Measurements from ENCODE around the gene GRM1.

The GRM1 gene

DNA sequence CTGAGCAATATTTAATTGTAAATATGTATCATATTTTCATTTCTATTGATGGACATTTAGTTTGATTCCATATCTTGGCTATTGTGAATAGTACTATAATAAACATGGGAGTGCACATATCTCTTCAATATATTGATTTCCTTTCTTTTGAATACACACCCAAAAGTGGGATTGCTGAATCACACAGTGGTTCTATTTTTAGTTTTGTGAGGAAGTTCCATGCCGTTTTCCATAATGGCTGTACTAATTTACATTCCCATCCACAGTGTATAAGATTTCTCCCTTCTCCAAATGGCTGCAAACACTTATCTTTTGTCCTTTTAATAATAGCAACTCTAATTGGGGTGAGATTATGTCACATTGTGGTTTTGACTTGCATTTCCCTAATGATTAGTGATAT lies 428.0 kb downstream of the GRM1 start:
- DNase-seq (ENCODE audit: low read depth in 2 of 2), result no peak

DNA sequence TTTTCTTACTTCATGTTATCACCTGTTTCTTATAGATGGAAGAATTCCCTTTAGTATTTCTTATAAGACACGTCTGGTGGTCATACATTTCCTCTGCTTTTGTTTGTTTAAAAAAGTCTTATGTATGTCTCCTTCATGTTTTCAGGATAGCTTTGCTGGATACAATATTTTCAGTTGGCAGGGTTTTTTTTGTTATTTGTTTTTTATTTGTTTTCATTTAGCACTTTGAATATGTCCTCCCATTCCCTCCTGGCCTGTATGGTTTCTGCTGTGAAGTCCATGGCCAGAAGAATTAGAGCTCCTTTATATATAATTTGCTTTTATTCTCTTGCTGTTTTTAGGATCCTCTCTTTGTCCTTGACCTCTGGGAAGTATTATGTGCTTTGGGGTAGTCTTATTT lies 432.1 kb downstream of the GRM1 start:
- no peak for DNase-seq (ENCODE audit: low read depth in 2 of 2)

DNA sequence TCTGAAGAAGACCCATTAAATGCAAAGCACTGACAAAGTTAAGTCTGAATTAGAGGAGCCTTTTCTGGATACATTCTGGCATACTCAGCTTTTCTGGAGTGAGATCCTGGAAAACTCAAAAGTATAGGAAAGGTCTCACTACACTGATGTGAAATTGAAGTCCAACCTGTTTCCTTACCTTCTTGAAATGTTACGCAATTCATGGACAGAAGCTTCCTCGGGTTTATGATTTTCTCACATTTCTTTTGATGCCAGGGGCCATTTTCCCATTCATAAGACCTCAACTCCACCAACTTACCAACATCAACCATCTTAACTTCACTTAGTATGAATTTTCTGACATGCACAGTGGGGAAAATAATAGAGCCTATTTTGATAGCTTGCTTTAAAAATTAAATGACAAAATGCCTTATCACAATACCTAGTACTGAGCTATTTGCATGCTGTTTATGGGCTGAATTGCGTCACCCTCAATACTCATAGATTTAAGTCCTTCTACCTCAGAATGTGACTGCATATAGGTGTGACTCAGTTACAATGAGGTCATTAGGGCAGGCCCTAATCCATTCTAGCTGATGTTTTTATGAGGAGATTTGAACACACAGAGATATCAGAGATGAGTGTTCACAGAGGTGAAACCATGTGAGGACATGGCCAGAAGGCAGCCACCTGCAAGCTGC lies 441.4 kb downstream of the GRM1 start:
- no peak for DNase-seq (ENCODE audit: low read depth in 2 of 2)

DNA sequence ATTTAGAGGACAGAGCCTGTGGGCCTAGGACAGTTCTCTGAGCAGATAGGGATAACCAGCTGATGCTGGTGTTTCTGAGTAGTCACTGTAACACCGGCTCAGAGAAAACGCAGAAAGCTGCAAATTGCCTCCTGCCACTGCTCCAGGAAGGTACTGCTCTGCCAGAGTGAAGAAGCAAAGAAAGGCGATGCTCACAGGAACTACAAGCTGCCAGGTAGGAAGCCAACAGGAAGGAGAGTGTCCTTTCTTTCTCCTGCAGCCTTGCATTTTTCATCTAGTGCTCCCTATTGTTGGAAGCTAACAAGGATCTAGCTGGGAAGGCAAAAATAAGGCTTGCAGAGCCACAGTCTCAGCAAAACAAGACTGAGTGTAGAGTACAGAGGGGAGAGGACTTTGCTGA lies 444.1 kb downstream of the GRM1 start:
- DNase-seq (ENCODE audit: low read depth in 2 of 2), result no peak

DNA sequence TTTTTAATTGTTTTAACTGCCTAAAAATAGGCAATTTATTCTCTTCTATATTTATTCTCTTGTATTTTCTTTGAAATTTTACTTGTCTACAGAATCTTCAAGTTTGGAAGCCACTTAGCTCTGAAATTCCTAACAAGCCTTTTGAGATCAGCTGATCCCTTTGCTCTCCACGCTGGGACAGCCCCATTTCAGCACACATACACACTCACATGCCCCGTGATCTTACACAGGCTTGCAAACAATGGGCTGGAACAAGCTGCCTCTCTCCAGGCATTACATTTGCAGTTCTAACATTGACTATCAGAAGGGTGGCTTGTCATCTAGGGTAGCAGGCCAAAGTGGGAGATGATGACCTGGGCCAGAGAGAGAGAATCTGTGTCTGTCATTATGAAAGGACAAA lies 452.7 kb downstream of the GRM1 start:
- DNase-seq (ENCODE audit: low read depth in 2 of 2), result no peak

DNA sequence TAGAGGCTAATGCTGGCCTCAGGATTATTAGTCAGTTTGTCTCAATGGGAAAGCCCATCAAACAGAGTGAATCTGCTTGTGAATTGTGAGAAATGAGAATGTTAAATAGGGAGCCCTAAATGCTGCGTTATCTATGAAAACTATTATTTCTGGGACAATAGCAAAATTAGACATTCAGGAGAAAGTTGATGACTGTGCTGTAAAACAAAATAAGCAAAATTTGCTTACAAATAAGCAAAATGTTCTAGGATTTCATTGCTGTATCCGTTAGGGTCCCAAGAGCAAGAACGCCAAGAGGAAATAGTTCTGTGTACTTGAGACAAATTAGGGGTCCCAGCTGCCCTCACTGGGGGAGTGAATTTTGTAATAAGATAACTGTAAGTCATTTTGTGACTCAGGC lies 455.5 kb downstream of the GRM1 start:
- no peak for DNase-seq (ENCODE audit: low read depth in 2 of 2)

Measured in stimulated activated CD4-positive, alpha-beta T cell treated with anti-CD3 and anti-CD28 coated beads, Interleukin-1b, Interleukin-23, amount 100 ng/mL, for 1 hour (primary cell).